Esophagus (tissue), 2 donors: ENCODE results near the gene SPPL2A. TPM values are rescaled to one million over a fixed set of nuclear protein-coding genes. Genes with fewer than 3 reads are reported as not detected.

ENCODE experiments used
- H3K27ac ChIP-seq, 2 donors: one replicate each; pipeline ENCODE4 v1.5.1; 2013; ENCODE audit warnings: low read depth in 2 of 2, mild to moderate bottlenecking in 2 of 2, inconsistent platforms in 1 of 2, low read length in 1 of 2, moderate library complexity in 1 of 2
- H3K27me3 ChIP-seq, 2 donors: one replicate each; pipeline ENCODE4 v1.6.1; 2013; ENCODE audit warnings: low read length in 2 of 2, control low read depth in 1 of 2, mild to moderate bottlenecking in 1 of 2; ENCODE audit not compliant: insufficient read depth in 2 of 2, control insufficient read depth in 1 of 2
- H3K36me3 ChIP-seq, 2 donors: one replicate each; pipeline ENCODE4 v1.6.1; 2013; ENCODE audit warnings: low read length in 1 of 2; ENCODE audit not compliant: control insufficient read depth in 2 of 2, insufficient read depth in 2 of 2
- H3K4me1 ChIP-seq, 2 donors: one replicate each; pipeline ENCODE4 v1.6.1; 2013; ENCODE audit warnings: low read length in 1 of 2; ENCODE audit not compliant: control insufficient read depth in 2 of 2, insufficient read depth in 2 of 2
- H3K4me3 ChIP-seq, 2 donors: one replicate each; pipeline ENCODE4 v1.5.1; 2013; ENCODE audit warnings: low read length in 2 of 2, mild to moderate bottlenecking in 2 of 2, low read depth in 1 of 2, moderate library complexity in 1 of 2
- H3K9me3 ChIP-seq, 2 donors: one replicate each; pipeline ENCODE4 v1.6.1; 2013; ENCODE audit warnings: mild to moderate bottlenecking in 2 of 2, low read depth in 1 of 2, low read length in 1 of 2, moderate library complexity in 1 of 2; ENCODE audit not compliant: control insufficient read depth in 2 of 2, insufficient read depth in 1 of 2
- WGBS, 2 donors: extraction: QIAGEN DNeasy Blood & Tissue Kit; methylation state at CpG; one replicate each; pipeline ENCODE4 v1.1.7; 2013; 5-methylcytosine and 5-hydroxymethylcytosine counted together
- polyA plus RNA-seq, 2 donors: library from polyadenylated mRNA; stranded (reverse); fragments of 200-250 nt; gene quantifications; one replicate each; pipeline ENCODE4 v1.2.3, GENCODE V29; 2013
- donor health status: healthy with polysubstance abuse.
- donor health status: Bipolar disorder and iron deficiency.

Gene SPPL2A
- polyA plus RNA-seq, 2 donors = 12.4 to 21.7 TPM

DNA sequence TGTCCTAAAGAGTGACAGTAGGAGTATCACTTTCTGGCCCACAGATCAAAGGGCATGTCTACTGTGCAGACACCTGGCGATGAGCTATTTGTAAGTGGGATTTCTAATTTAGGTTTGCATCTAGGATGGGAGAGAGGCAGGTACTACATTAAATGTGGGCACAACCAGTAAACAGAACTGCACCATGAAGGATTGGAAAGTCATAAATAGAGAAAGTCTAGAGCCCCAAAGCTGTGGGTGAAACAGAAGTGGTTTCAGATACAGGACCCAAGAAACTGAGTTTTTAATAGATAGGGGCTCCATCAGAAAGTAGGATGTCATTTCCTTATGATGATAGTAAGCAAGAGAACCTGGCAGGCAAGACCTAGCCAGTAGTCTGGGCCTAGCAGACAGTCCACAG, 35.2 kb upstream of the SPPL2A start:
- Histone ChIP-seq H3K27me3 (no peaks in the 10 kb centered on the region), H3K27ac (no peak overlapping the region), H3K9me3 (no peaks in the 10 kb centered on the region), H3K4me1 (no peaks in the 10 kb centered on the region), H3K36me3 (no peaks in the 10 kb centered on the region), H3K4me3 (no peak overlapping the region)
- 87 to 92% methylated on average over 1 of the region's 1 CpG for WGBS, 2 donors

DNA sequence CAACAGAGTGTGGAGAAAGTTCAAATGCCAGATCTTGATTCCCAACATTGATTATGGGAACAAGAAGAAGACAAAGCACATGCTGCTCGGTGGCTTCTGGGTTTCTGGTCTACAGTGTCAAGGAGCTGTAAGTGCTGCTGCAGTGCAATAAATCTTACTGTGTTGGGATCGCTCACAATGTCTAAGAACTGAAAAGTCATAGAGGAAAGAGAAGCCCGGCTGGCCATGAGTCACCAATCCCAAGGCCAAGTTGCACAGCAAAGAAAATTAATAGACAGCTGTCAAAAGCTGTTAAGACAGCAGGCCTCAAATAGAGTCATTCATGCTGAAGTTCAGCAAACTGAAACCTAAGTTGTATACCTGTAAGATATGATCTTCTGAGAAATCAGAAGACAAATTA, 33.2 kb upstream of the SPPL2A start:
- H3K4me3 ChIP-seq = no peak overlapping the region
- peak overlapping the region; percentile 14 to 71 for H3K27ac ChIP-seq
- no peaks in the 10 kb centered on the region for H3K36me3 ChIP-seq
- no peaks in the 10 kb centered on the region for H3K4me1 ChIP-seq
- 41 to 47% methylated on average over 3 of the region's 3 CpGs for whole genome bisulfite sequencing, 2 donors
- H3K27me3 ChIP-seq = no peaks in the 10 kb centered on the region
- H3K9me3 ChIP-seq = no peaks in the 10 kb centered on the region

DNA sequence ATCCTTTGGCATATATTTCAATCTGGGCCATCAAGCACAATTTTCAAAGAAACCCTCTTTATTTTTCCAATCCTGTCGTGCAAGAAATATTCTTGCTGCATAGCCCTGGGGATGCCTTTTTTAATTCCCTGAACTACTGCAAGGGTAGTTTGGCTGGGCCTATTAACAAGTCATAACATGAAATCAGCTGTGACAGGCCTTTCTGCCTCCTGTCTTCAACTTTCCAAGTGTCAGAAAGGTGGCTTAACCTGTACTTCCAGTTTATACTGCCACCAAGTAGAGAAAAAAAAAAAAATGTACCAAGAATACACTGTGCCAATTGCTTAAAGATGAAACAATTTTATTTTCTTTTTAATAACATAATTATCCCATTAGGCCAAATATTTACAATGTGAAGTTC, 32.4 kb upstream of the SPPL2A start:
- Histone ChIP-seq H3K9me3 (no peaks in the 10 kb centered on the region), H3K4me1 (no peaks in the 10 kb centered on the region), H3K27ac (no peak overlapping the region), H3K36me3 (no peaks in the 10 kb centered on the region), H3K27me3 (no peaks in the 10 kb centered on the region), H3K4me3 (no peak overlapping the region)
- WGBS, 2 donors = 43 to 46% methylated on average over 1 of the region's 1 CpG

DNA sequence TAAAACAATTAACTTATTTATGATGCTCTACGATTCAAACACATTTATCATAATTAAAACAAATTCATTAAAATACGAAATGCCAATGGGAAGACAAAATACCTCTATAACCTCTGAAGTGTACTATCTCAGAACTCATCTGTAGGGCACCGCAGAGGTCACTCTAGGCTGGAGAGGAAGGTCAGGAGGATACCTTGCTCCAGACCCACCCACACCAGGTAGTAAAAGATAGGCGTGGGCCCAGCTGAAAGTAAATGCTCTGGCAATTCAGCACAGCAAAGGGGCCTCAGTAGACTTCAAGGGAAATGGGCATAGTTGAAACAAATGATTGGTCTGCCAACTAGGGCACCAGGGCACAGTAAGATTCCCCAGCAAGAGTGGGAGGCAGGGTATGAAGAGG, 26.0 kb upstream of the SPPL2A start:
- 76 to 82% methylated on average over 4 of the region's 4 CpGs for WGBS, 2 donors
- Histone ChIP-seq H3K9me3 (no peaks in the 10 kb centered on the region), H3K27ac (no peak overlapping the region), H3K4me3 (no peak overlapping the region), H3K4me1 (peaks cover 0 to 3% of the 10 kb centered on the region in 2 donors), H3K36me3 (no peaks in the 10 kb centered on the region), H3K27me3 (no peaks in the 10 kb centered on the region)

DNA sequence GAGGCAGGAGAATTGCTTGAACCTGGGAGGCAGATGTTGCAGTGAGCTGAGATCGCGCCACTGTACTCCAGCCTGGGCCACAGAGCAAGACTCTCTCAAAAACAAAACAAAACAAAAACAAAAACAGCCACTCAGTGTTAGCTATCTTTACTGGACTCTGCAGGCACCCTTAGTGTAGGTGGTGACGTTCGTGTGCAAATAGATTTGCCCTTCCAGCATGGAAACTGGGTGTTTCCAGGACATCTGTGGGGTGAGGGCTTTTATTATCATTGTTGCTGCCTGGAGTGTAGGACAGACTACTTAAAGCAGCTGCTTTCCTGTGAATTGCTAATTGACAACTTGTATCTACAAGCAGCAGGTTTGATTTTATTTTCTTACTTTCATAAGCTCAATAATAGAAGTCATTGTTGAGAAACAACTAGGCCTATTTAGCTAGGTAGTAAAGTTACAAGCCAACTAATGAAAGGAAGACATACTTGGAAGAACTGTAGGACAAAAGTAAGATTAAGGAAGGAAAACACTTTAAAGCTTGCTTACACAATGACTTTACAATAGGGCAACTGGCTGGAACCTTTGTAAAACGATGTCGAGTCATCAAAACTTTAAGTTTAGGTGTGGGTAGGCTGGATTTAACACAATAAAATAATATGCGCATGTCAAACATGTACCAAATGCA, 25.4 kb upstream of the SPPL2A start:
- Histone ChIP-seq H3K36me3 (no peaks in the 10 kb centered on the region), H3K27ac (no peak overlapping the region)
- 71 to 74% methylated on average over 7 of the region's 7 CpGs for WGBS, 2 donors

DNA sequence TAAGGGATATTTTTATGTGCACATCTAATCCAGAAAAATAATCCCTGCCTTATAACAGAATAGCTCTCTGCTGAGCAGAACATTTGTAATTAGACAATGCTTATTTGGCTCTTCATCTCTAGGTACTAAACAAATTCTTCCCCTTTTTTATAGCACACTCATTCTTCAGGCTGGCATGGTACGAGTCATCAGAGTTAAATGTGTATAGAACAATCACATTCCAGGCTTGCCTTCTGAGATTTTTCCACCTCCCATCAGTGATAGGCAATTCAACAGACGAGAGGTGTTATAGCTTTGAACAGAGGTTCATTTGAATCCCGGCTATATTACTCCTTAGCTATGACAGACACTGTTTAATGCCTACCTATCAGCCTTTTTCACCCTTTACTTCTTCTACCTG, 21.4 kb upstream of the SPPL2A start:
- Histone ChIP-seq H3K36me3 (no peaks in the 10 kb centered on the region), H3K9me3 (no peaks in the 10 kb centered on the region), H3K27me3 (no peaks in the 10 kb centered on the region), H3K4me1 (peaks cover 0 to 3% of the 10 kb centered on the region in 2 donors), H3K4me3 (no peak overlapping the region), H3K27ac (no peak overlapping the region)
- WGBS, 2 donors = 46 to 54% methylated on average over 3 of the region's 3 CpGs

More for the DNA sequence above, 25.4 kb upstream of the SPPL2A start:
- Histone ChIP-seq H3K27me3 (no peaks in the 10 kb centered on the region), H3K4me3 (no peak overlapping the region), H3K9me3 (no peaks in the 10 kb centered on the region), H3K4me1 (peaks cover 0 to 3% of the 10 kb centered on the region in 2 donors)

DNA sequence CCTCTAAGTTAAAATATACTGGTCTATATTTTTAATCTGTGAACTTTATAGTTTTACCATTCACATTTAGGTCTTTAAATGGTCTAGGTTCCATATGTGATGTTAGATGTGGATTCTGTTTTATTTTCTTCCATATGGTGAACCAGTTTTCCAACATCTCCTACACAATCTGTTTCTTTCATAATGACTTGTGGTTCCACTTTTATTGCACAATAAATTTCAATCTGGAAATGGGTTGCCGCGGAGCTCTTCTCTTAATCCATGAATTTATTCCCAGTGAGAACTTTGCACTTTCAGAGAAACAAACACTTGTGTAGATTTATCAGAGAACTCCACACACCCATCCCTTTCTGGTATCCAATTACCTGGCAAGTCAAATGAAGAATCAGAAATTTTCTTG, 20.9 kb upstream of the SPPL2A start:
- Histone ChIP-seq H3K4me3 (no peak overlapping the region), H3K9me3 (no peaks in the 10 kb centered on the region), H3K27me3 (no peaks in the 10 kb centered on the region), H3K4me1 (no peaks in the 10 kb centered on the region), H3K36me3 (no peaks in the 10 kb centered on the region), H3K27ac (no peak overlapping the region)
- 88 to 92% methylated on average over 2 of the region's 2 CpGs for WGBS, 2 donors

DNA sequence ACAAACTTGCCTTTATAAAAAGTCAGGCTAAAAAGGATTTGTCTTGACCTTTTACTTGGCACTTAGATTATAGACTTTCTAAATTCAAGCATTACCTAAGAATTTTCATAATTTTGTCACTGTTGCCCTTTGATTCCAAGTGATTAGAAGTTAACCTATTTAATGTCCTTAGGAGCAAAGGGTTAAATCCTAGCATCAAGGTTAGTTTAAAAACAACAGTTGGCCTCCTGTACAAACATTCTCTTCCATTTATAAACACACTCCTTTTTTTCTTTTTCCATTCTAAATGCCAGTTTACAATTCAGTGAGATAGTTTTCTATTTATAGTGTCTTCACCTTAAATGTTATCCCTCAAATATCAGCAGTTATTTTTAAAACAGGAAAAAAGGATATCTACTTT, 18.4 kb upstream of the SPPL2A start:
- Histone ChIP-seq H3K4me3 (no peak overlapping the region), H3K27ac (no peak overlapping the region), H3K36me3 (no peaks in the 10 kb centered on the region), H3K27me3 (no peaks in the 10 kb centered on the region), H3K4me1 (no peaks in the 10 kb centered on the region), H3K9me3 (no peaks in the 10 kb centered on the region)

DNA sequence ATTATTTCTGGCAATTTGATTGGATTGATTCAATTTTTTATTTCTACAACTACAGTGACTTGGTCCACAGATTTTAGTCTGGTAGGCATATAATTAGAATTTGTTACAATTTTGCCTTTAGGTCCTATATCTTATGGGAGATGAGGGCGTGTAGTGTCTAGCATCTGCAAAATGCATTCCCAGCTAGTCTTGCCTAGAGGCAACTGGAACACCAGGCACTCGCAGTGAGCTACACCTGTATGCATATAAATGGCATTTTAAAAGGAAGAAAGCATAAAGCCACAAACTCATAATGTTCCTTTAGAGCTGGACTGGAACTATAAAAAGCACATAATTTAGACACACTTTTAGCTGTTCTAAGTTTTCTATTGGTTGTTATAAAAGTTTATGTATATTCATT, 17.9 kb upstream of the SPPL2A start:
- H3K4me3 ChIP-seq = no peak overlapping the region
- no peaks in the 10 kb centered on the region for H3K36me3 ChIP-seq
- H3K27me3 ChIP-seq = no peaks in the 10 kb centered on the region
- no peak overlapping the region for H3K27ac ChIP-seq
- H3K4me1 ChIP-seq = no peaks in the 10 kb centered on the region
- 45 to 54% methylated on average over 2 of the region's 2 CpGs for WGBS, 2 donors
- no peaks in the 10 kb centered on the region for H3K9me3 ChIP-seq

DNA sequence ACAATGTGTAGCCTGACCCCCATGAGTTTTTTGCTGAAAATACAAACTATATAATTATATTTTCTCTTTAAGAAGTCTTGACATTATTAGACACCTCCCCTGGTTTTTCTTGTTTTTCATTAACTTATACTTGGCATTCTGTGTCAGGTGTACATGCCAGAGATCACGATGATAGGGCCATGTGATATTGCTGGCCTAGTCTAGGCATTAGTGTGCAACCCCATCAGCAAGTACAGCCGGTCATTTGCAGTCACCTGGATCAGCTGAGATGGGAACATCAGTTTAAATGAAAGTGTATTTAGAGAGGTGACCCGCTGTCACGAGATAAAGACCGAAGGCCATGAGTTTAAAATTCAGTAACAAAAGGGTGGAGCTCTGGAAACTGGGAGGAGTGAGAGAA, 12.6 kb upstream of the SPPL2A start:
- H3K4me1 ChIP-seq = peaks cover 0 to 3% of the 10 kb centered on the region in 2 donors
- no peaks in the 10 kb centered on the region for H3K27me3 ChIP-seq
- H3K9me3 ChIP-seq = no peaks in the 10 kb centered on the region
- H3K27ac ChIP-seq = no peak overlapping the region
- WGBS, 2 donors = 60 to 81% methylated on average over 5 of the region's 5 CpGs
- H3K4me3 ChIP-seq = no peak overlapping the region
- H3K36me3 ChIP-seq = no peaks in the 10 kb centered on the region
